Lung (tissue), 5 donors: ENCODE results near the gene NTRK3. TPM values are rescaled to one million over a fixed set of nuclear protein-coding genes. Genes with fewer than 3 reads are reported as not detected.

Experiments used
- polyA plus RNA-seq, 2 donors: library from polyadenylated mRNA; stranded (reverse); fragments of 200-250 nt; gene quantifications; one replicate each; pipeline ENCODE4 v1.2.1, GENCODE V29; 2013
- small RNA-seq: library from RNA; depleted of rRNA; stranded (forward); fragments of <200 nt; gene quantifications from one replicate; pipeline ENCODE3, GENCODE V24; 2014; ENCODE audit warnings: low replicate concordance
- total RNA-seq, 2 donors: library from RNA; depleted of rRNA in 1 of 2; stranded (reverse); fragments of >200 nt in 1 of 2; gene quantifications; one replicate each; pipeline ENCODE4 v1.2.1, GENCODE V29; 2014 to 2021
- donor health status: Bipolar disorder and iron deficiency.
- donor health status: healthy.
- donor health status: DM: yes; HTN: yes; CAD: no.

Gene NTRK3
- total and polyA plus RNA-seq, 4 donors: 0.44 to 11.0 (median 4.2) TPM

Small RNA genes lying within 50 kb of the gene (small RNA-seq; reads per million reads assigned to genes)
- gene MED28P6: not detected

Other genes with a start within 250 kb of the NTRK3 start
- gene MRPL46, start 210.6 kb upstream of the NTRK3 start, total RNA-seq: 10 to 100 TPM; 12.1 to 22.4 TPM
- gene MRPL46, start 210.6 kb upstream of the NTRK3 start, polyA plus RNA-seq: 10 to 100 TPM; 19.8 to 28.7 TPM
- 10 to 100 TPM; 31.2 to 38.6 TPM for gene MRPS11, start 211.0 kb upstream of the NTRK3 start, total RNA-seq
- 10 to 100 TPM; 36.6 to 43.4 TPM for gene MRPS11, start 211.0 kb upstream of the NTRK3 start, polyA plus RNA-seq